GM21529 (cell line): ENCODE results near the gene PARL.

Source experiments
- ATAC-seq: cut with Tn5 transposase; IDR thresholded peaks from one replicate; pipeline ENCODE4 v1.9.1; 2021; ENCODE audit not compliant: unreplicated experiment

The PARL gene

DNA sequence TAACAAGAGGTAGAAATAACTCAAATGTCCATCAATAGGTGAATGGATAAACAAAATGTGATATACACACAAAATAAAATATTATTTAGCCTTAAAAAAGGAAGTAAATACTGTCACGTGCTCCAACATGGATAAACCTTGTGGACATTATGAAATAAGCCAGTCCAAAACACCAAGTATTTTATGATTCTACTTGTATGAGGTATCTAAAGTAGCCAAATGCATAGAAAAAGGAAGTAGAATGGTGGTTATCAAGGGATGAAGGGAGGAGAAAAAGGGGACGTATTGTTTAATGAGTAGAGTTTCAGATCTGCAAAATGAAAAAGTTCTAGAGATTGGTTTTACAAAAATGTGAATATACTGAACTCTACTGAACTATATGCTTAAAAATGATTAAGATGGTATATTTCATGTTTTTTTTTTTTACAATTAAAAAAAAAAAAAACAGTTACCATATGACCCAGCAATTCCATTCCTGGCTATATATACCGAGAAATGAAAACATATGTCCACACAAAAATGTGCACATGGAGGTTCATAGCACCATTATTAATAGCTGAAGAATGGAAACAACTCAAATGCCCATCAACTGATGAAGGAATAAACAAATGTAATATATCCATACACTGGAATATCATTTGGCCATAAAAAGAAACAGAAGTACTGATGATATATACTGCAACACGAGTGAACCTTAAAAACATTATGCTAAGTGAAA, 30.2 kb downstream of the PARL start:
- no peak for ATAC-seq

DNA sequence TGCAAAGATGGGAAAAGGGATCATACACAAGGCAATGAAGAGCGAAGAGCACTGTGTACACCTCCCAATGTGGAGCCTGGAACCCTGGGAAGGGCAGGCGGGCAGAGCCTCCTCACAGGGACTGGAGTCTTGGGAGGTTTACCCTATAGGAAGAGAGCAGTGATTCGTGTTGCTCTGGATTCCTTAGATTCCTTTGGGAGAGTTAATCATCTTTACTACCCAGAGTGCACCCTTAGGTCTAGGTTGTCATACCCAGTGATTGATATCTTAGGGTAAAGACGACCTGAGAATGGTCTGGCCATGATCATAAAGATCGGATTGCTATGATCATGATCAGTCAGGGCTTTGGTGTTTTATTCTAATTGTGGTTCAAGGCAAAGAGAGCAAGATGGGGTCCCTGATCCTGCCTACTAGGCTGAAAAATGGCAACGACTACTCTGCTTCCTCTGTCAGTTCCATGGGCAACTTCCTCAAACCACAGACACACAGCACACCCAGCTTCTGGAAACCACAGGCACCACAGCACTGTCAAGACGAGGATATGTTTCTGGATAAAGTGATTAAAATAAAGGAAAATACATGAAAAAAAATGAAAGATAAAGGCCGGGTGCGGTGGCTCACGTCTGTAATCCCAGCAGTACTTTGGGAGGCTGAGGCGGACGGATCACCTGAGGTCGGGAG, 38.9 kb downstream of the PARL start:
- no peak for ATAC-seq

- no peak for ATAC-seq
Measured at GRCh38 chr3:183845090-183845489, 39.6 kb downstream of the PARL start.

DNA sequence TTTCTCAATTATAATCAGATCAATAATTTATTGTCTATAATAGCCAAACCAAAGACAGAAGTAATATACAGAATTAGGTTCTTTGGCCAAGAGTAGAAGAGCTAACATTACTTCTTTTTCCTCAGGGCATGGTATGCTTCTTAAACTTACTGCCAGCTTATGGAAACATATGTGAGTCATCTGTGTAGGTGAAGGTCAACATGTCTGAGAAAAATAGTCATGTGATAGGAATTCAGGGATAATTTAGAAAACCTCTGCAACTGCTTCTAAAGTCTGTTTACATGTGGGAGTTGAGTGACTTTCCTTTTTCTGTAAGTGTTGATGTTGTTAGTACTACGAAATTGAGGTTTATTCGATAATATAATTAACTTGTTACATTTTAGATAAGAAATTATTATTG, 40.1 kb downstream of the PARL start:
- ATAC-seq, result no peak

GRCh38 chr3:183839751-183840150, 44.9 kb downstream of the PARL start:
- ATAC-seq, result no peak

DNA sequence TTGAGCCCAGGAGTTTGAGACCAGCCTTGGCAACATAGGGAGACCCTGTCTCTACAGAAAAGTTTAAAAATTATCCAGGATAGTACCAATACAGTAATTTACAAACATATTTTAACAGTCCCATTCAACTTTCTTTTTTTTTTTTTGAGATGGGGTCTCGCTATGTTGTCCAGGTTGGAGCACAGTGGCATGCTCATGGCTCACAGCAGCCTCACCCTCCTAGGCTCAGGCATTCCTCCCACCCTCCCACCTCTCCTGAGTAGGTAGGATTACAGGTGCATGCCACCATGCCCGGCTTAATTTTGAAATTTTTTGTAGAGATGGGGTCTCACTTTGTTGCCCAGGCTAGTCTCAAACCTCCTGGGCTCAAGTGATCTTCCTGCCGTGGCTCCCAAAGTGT, 46.8 kb downstream of the PARL start:
- no peak for ATAC-seq

DNA sequence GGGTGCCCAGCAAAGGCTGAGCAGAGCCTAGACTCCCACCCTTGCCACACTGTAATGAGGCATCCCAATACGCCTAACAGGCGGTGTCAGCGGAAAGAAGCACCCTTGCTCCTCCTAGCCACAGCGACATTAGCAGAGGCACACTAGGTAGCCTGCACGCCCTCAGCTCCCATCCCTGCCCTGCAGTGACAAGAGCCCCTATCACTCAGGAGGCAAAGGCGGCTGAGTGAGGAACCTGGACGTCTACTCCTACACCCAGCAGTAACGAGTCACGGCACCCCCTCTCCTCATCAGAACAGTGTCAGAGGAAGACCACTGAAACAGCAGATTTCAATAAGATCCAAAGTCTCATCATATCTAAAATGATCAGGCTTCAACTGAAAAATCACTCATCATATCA, 47.3 kb downstream of the PARL start:
- ATAC-seq, result no peak

- no peak for ATAC-seq
Measured at GRCh38 chr3:183833516-183833915, 51.2 kb downstream of the PARL start.

DNA sequence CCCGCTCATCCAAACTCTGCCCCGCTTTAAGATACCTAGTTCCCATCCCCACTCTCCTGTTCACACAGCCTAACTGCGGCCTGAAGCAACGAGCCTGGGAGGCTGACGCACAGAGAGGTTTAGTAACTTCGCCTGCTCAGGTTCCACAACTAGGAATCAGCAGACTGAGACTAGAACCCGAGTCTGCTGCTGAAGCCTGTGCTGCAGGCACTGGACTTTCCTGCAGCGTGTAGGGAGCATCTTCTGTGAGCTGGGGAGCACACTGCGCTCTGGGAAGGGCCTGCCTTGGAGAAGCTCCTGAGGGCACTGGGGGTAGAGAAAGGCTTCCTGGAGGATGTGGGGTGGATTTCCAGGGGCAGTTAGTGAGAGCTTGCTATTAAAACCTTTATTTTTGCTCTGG, 54.5 kb downstream of the PARL start:
- ATAC-seq, result no peak

GRCh38 chr3:183829466-183829865, 55.2 kb downstream of the PARL start:
- ATAC-seq, result no peak

DNA sequence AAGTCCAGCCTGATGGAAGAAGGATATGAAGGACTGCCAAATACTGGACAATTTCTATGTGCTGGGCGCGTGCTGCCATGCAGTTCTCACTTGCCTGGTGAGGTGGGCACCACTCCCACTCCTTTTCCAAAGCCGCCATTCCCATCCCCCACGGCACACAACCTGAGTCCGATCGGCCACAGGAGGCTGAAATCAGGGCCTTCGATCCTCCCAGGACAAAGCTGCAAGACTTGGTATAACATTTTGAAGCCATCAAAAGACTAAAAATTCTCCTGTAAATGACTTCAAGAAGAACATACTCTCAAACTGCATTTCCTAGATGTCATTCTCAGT, 56.2 kb downstream of the PARL start:
- ATAC-seq, result no peak

DNA sequence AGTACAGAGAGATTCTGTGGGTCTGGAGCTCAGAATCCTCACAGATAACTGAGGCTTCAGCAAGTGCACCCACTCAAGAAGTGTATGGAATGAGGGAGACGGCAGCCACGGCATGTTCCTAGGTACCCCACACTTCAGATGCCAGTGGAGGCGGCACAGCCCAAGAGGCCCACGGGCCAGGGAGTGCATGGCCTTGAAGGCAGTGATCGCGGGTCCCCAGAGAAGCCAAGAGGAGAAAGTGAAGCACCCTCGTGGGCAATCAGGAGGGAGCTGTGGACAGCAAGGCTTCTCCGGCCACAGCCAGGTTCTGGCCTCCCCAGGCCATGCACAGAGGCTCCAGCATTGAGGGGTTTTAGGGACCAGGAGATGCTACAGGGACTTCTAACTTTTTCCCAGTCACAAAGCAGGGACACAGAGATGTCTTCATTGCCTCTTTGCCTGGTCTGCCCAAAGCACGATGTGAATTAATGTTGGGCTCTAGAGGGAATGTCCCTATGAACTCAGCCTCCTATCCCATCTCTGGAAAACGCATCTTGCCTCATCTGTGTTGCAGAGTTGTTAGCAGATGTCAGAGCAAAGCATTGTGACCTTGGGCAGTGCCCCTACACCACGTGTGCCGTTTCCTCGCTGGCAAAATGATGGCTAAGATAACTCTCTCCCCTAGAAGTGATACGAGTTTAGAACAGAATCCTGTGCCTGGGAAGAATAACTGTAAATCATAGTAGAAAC, 56.7 kb downstream of the PARL start:
- no peak for ATAC-seq

DNA sequence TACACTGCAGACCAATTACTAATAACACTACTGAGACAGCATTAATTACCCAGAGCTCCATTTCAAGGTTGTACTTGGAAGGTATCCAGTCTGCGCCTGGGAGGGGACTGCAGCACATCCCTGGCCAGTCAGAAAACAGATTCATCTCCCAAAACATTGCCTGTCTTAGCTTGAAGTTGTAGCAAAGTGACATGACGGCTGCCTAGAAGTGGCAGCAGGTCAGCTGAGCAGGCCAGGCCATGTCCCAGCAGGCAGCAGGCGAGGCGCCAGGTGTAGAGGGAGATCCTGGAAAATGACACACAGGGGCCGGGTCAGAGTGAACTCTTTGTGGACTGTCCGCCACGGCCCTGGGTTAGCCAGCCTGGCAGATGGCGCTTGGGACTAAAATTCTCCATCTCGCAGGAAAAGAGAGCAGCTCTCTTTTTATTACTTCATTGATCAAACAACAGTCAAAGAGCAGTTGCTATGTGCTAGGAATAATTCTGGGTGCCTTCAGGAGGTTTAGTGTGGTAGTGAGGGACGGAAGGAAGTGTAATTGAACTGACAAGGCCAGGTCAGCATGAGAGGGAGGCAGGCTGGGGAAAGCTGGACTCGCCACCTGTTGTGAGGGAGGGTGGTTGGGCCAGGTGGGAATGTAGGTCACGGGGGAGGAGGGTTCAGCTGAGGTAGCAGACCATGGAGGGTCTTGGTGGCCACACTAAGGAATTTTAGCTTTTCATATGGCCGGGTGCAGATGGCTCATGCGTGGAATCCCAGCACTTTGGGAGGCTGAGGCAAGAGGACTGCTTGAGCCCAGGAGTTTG, 58.0 kb downstream of the PARL start:
- ATAC-seq, result no peak

DNA sequence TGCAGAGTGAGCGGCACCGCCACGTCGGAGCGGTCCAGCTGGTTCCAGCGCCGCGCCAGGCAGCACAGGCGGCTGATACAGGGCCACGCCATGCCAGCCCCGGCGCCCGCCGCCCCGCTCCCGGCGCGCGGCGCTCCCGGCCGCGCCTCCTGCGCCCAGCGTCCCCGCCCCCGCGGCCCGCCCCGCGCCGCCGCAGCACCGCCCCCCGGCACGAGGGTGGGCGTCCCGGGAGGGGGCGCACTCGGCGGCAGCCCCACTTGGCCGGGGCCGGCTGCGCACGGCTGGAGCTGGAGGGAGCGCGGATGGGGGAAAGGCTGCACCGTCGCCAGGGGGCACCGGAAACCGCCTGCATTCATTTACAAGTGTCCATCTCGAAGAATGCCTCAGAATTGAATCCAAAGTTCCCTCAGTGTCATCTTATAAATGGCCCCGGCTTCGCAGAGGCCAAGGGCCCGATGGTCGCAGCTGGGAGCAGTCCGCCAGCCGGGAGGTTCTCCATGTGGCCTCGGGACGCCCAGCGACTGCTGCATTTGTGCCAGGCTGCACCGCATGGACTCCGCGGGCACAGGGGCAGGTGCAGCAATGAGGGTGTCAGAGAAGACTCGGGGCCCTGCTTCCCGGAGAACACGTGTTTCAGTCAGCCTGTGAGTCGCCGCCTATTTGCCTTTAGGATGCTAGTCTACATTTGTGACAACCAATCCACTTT, 59.1 kb downstream of the PARL start, which contains the start of gene MAP6D1:
MAP6D1 (minus strand) TSS at position 122 of the 706 bp plus-strand sequence; CDS start at position 92, 30 bp downstream.
- peak; percentile 56 for ATAC-seq

GRCh38 chr3:183824761-183825455, 59.8 kb downstream of the PARL start:
- peak; percentile 22 for ATAC-seq

GRCh38 chr3:183823963-183824362, 60.7 kb downstream of the PARL start:
- ATAC-seq, result no peak

- ATAC-seq, result no peak
Measured at GRCh38 chr3:183822631-183823030, 62.0 kb downstream of the PARL start.

DNA sequence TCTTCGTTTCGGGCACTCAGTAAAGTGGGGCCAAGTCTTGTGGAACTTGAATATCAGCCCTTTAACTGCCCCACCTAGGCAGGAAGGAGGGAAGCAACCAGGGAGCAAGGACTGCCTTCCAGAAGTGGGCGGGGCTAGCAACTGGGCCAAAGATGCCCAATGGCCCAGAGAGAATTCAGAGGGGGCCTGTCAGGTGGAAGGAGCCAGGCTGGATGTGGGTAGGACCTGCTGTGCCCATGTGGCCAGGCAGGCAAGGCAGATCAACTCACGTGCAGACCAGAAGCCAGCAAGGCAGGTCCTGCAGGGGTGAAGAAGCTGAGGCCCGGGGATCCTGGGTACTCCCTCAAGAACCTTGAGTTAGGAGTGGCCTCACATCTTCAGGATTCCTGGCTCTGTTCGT, 64.8 kb downstream of the PARL start:
- ATAC-seq, result no peak

DNA sequence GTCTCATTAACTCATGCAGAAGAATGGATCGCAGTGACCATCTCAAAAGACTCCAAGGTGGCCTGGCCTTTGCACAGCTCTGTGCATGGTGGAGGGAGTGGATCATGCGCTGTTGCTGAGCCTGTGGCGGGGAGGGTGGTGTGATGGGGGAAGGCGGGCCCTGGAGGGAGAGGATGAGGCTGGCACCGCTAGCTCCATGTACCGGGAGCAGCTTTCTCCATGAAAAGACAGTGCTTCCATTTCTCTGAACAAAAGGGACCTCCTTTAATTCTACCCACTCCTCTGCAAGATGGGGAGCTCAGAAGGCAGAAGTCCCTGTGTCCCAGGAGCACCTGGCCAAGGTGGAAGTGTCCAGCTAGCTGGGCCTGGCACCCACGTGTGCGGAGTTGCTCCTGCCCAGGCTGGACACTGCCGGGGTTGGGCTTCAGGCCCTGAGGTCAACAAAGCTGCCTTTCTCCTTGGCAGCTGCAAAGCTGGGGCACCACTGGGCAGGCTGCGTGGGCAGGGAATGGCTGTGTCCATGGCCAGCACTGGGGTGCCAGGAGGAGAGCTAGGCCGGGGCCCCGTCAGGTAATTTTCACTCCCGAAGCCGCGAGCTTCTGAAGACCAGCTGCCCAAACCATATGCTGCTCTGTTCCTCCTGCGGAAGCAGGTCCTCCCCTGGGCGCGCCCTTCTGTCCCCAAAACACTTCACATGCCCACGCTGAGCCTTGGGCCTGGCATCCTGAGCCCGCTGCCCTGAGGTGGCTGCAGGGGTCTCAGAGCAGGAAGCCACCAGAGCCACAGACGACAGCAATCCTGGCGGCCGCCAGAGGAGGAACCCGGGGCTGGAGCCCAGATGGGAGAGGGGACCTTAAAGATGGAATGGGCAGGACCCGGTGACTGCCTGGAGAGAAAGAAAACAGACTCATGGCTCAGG, 65.7 kb downstream of the PARL start:
- no peak for ATAC-seq
